ENCODE data around the gene CEP250.

CEP250 gene

DNA sequence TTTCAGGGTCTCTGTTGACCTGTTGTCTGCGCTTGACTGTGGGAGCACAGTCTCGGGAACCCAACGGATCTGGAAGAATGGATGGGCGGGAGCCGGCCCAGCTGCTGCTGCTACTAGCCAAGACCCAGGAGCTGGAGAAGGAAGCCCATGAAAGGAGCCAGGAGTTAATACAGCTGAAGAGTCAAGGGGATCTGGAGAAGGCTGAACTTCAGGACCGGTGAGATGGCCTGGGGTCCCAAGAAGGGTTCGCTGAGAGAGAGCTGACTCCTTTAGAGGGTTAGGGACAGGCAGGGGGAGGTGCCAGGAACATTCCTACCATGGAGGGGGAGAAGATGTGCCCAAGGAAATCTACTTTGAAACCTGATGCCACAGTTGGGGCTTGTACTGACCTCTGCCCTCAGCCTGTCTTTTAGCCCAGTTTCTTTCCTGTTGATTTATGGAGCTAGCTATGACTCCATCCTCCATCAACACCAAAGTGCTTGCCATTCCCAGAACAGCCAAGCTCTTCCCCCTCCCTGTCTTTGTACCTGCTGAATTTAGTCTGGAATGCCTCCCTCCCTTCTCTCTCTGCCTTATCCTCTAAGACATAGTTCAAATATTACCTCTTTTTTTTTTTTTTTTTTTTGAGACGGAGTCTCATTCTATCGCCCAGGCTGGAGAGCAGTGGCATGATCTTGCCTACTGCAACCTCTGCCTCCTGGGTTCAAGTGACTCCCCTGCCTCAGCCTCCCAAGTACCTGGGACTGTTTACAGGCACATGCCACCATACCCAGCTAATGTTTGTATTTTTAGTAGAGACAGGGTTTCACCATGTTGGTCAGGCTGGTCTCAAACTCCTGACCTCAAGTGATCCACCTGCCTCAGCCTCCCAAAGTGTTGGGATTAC, 12.2 kb downstream of the CEP250 start:
- TF ChIP-seq ZFX (IDR thresholded peaks at IDR 0.05; ENCODE audit: borderline replicate concordance): no peak
- TF ChIP-seq, protein P1, sequence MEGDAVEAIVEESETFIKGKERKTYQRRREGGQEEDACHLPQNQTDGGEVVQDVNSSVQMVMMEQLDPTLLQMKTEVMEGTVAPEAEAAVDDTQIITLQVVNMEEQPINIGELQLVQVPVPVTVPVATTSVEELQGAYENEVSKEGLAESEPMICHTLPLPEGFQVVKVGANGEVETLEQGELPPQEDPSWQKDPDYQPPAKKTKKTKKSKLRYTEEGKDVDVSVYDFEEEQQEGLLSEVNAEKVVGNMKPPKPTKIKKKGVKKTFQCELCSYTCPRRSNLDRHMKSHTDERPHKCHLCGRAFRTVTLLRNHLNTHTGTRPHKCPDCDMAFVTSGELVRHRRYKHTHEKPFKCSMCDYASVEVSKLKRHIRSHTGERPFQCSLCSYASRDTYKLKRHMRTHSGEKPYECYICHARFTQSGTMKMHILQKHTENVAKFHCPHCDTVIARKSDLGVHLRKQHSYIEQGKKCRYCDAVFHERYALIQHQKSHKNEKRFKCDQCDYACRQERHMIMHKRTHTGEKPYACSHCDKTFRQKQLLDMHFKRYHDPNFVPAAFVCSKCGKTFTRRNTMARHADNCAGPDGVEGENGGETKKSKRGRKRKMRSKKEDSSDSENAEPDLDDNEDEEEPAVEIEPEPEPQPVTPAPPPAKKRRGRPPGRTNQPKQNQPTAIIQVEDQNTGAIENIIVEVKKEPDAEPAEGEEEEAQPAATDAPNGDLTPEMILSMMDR (IDR thresholded peaks at IDR 0.05): no peak
- peak overlapping the region; percentile 42 for H3K27ac ChIP-seq

DNA sequence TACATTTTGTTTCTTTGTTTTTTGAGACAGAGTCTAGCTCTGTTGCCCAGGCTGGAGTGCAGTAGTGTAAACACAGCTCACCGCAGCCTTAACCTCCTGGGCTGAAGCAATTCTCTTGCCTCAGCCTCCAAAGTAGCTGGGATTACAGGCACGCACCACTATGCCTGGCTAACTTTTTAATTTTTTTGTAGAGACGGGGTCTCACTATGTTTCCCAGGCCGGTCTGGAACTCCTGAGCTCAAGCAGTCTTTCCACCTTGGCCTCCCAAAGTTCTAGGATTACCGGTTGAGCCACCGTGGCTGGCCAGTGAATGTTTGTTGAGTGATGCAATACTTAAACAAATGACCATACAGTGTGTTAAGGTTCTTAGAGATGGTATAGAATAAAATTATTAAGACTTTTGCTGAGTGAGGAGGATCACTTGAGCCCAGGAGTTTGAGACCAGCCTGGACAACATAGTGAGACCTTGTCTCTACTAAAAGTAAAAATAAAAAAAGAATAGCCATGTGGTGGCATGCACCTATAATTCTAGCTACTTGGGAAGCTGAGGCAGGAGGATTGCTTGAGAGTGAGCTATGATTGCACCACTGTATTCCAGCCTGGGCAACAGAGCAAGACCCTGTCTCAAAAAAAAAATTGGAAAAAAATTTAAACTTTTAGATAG, 13.4 kb downstream of the CEP250 start:
- H3K27ac ChIP-seq: peak overlapping the region; percentile 42

DNA sequence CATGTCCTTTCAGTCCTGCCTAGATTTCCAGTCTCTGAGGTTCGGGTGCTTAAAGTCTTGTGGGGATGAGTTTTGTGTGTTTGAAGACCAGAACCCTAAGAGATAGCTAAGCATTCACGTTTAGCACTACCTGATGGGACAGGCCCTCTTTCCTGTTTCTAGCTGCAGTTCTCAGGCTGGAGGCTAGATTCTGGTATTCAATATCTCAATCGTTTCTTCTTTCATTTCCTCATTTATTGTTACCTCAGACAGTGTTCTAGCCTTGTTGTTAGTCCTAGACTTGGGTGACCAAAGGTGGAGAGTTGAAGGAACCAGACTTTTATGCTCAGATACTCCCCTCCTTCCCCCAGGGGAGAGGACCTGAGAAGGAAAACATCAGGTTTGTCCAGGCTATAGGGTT, 16.8 kb downstream of the CEP250 start:
- TF ChIP-seq, protein P1 (IDR thresholded peaks at IDR 0.05): no peak
- no peak for TF ChIP-seq ZFX (IDR thresholded peaks at IDR 0.05; ENCODE audit: borderline replicate concordance)
- H3K27ac ChIP-seq: no peak overlapping the region

More for the DNA sequence above, 13.4 kb downstream of the CEP250 start:
- TF ChIP-seq, protein P1 (IDR thresholded peaks at IDR 0.05): no peak
- TF ChIP-seq ZFX (IDR thresholded peaks at IDR 0.05; ENCODE audit: borderline replicate concordance): no peak

DNA sequence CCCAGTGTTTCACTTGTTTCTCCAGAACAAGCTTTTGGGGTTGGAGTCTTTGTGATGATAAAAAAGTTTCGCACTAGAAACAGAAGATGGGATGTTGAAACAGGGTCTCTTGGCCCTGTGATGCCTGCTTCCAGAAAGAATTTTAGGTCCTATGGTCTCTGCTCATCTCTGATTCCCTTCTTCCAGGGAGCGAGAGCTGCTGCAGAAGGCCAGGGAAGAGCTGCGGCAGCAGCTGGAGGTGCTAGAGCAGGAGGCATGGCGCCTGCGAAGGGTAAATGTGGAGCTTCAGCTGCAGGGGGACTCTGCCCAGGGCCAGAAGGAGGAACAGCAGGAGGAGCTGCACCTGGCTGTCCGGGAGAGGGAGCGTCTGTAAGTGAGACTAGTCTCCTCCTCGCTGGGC, 18.3 kb downstream of the CEP250 start:
- TF ChIP-seq ZFX (IDR thresholded peaks at IDR 0.05; ENCODE audit: borderline replicate concordance): no peak
- TF ChIP-seq, protein P1 (IDR thresholded peaks at IDR 0.05): no peak
- H3K27ac ChIP-seq: no peak overlapping the region

DNA sequence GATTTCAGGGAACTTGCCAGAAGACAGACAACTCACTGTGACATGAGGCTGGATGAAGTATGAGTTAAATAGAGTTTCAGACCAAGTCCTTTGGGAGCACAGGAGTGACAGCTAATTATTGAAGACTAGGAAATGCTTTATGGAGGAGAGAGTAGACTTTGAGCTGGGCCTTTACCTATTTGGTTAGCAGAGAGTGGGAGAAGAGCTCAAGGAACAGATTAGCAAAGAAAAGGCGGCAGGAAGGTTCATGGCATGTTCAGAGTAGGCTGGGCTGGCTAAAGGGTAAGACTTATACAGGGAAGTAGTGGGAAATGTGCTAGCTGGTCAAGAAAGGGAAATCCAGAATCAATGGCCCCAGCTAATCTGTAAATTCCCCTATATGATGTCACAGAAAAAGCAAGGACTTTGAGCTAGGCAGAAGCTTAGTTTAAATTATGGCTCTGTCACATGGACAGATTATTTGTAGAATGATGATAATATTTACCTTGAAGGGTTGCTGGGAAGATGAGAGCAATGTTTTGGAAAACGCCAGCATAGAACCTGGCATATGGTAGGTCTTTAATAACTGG, 19.0 kb downstream of the CEP250 start:
- no peak for TF ChIP-seq ZFX (IDR thresholded peaks at IDR 0.05; ENCODE audit: borderline replicate concordance)
- TF ChIP-seq, protein P1 (IDR thresholded peaks at IDR 0.05): no peak
- H3K27ac ChIP-seq: no peak overlapping the region

DNA sequence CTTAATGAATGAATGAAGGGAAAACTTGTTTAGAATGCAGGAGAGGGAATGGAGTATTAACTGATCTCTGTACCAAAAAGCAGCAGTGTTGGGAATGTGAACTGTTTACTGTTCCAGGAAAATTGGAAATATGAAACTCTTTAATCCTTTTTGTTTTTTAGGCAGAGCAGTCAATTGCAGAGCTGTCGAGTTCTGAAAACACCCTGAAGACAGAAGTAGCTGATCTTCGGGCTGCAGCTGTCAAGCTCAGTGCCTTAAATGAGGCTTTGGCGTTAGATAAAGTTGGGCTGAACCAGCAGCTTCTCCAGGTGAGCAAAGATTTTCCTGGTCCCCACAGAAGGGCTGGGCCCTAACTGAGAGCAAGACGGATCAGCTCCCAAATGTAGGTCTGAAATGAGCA, 20.9 kb downstream of the CEP250 start:
- no peak for TF ChIP-seq ZFX (IDR thresholded peaks at IDR 0.05; ENCODE audit: borderline replicate concordance)
- TF ChIP-seq, protein P1 (IDR thresholded peaks at IDR 0.05): no peak
- H3K27ac ChIP-seq: no peak overlapping the region

Data from 22Rv1 (cell line).